IMR-90 (cell line): ENCODE measurements around the gene DPYSL3. TPM values are rescaled to one million over a fixed set of nuclear protein-coding genes. Genes with fewer than 3 reads are reported as not detected.
"Not testable (repeated sequence)": the region's sequence is repeated elsewhere in the genome, so short reads cannot be mapped to it uniquely, and the experiment has no call there.

Experiments used
- ATAC-seq: fragments of 200-7000 bp; cut with Tn5 transposase; 2 replicates; pipeline ENCODE4 v1.9.1; 2020; ENCODE audit warnings: low read depth, mild to moderate bottlenecking, moderate library complexity
- BruUV-seq: library from RNA; stranded (reverse); fragments of 400-500 nt; replicated peaks from 2 replicates; lab custom pipeline; 2021; lab: Mats Ljungman, UMichigan
- CTCF ChIA-PET: fragments of 300-600 bp; formaldehyde crosslinking; extraction: SDS; loops from one replicate; lab custom pipeline; 2021; ENCODE audit warnings: antibody characterized with exemption; lab: Yijun Ruan, JAX
- POLR2A ChIA-PET: fragments of 300-600 bp; sonication (Branson Sonifier 250); formaldehyde crosslinking; loops from one replicate; lab custom pipeline; 2022; ENCODE audit warnings: antibody characterized with exemption; ENCODE audit not compliant: unreplicated experiment; lab: Charles Lee
- DNase-seq: peaks from one replicate; pipeline ENCODE4 v3.0.0; 2013
- H2AFZ ChIP-seq: replicated peaks from 2 replicates; pipeline ENCODE3; 2013; ENCODE audit warnings: low read length, mild to moderate bottlenecking; ENCODE audit not compliant: poor library complexity
- H2AK5ac ChIP-seq: 2 replicates; pipeline ENCODE4 v1.6.1; 2013; ENCODE audit warnings: low read depth, low read length, inconsistent platforms
- H2AK9ac ChIP-seq: replicated peaks from 2 replicates; pipeline ENCODE3; 2013; ENCODE audit warnings: mild to moderate bottlenecking, low read depth, low read length, moderate library complexity; ENCODE audit not compliant: poor library complexity
- H2BK120ac ChIP-seq: 2 replicates; pipeline ENCODE4 v1.6.1; 2013; ENCODE audit warnings: low read depth, low read length, inconsistent platforms
- H2BK15ac ChIP-seq: 3 replicates; pipeline ENCODE4 v1.6.1; 2013; ENCODE audit warnings: low read depth, low read length, inconsistent platforms
- H2BK20ac ChIP-seq: 2 replicates; pipeline ENCODE4 v1.6.1; 2013; ENCODE audit warnings: low read depth, mild to moderate bottlenecking, inconsistent platforms, low read length, moderate library complexity
- H2BK5ac ChIP-seq: 2 replicates; pipeline ENCODE4 v1.6.1; 2013; ENCODE audit warnings: mild to moderate bottlenecking, low read depth, low read length, inconsistent platforms; ENCODE audit not compliant: poor library complexity, severe bottlenecking
- H3K14ac ChIP-seq: replicated peaks from 2 replicates; pipeline ENCODE4 v1.6.1; 2013; ENCODE audit warnings: low read depth, low read length, inconsistent platforms
- H3K18ac ChIP-seq: 2 replicates; pipeline ENCODE4 v1.6.1; 2013; ENCODE audit warnings: low read depth, low read length, control low read depth
- H3K23ac ChIP-seq: 2 replicates; pipeline ENCODE4 v1.6.1; 2013; ENCODE audit warnings: low read depth, low read length, inconsistent platforms
- H3K27ac ChIP-seq: 2 replicates; pipeline ENCODE4 v1.5.1; 2013; ENCODE audit warnings: mild to moderate bottlenecking, control low read depth, low read length; ENCODE audit not compliant: insufficient read depth
- H3K27me3 ChIP-seq: 2 replicates; pipeline ENCODE4 v1.6.1; 2013; ENCODE audit warnings: low read length; ENCODE audit not compliant: control insufficient read depth, insufficient read depth
- H3K36me3 ChIP-seq: 2 replicates; pipeline ENCODE4 v1.6.1; 2013; ENCODE audit warnings: low read length, mixed read lengths; ENCODE audit not compliant: control insufficient read depth, insufficient read depth
- H3K4ac ChIP-seq: 2 replicates; pipeline ENCODE4 v1.6.1; 2013; ENCODE audit warnings: low read depth, low read length, inconsistent platforms
- H3K4me1 ChIP-seq: 2 replicates; pipeline ENCODE4 v1.6.1; 2013; ENCODE audit warnings: low read length, mixed read lengths; ENCODE audit not compliant: control insufficient read depth, insufficient read depth
- H3K4me2 ChIP-seq: 2 replicates; pipeline ENCODE4 v1.6.1; 2013; ENCODE audit warnings: low read depth, mild to moderate bottlenecking, control low read depth, low read length, moderate library complexity
- H3K4me3 ChIP-seq: 2 replicates; pipeline ENCODE4 v1.5.1; 2013; ENCODE audit warnings: low read depth, mild to moderate bottlenecking, control low read depth, low read length, moderate library complexity; ENCODE audit not compliant: insufficient read depth
- H3K56ac ChIP-seq: 2 replicates; pipeline ENCODE4 v1.6.1; 2013; ENCODE audit warnings: low read length, inconsistent platforms; ENCODE audit not compliant: insufficient read depth; ENCODE audit errors: extremely low read depth
- H3K79me1 ChIP-seq, 2 experiments: 2 replicates each; pipeline ENCODE4 v1.6.1; 2013; ENCODE audit warnings: low read length in 2 of 2, inconsistent platforms in 1 of 2, low read depth in 1 of 2
- H3K9ac ChIP-seq: 2 replicates; pipeline ENCODE4 v1.6.1; 2013; ENCODE audit warnings: low read depth, low read length, control low read depth
- H3K9me1 ChIP-seq: 2 replicates; pipeline ENCODE4 v1.6.1; 2013; ENCODE audit warnings: low read length, inconsistent platforms; ENCODE audit not compliant: insufficient read depth
- H3K9me3 ChIP-seq: 2 replicates; pipeline ENCODE4 v1.6.1; 2013; ENCODE audit warnings: low read length; ENCODE audit not compliant: control insufficient read depth, insufficient read depth
- H4K20me1 ChIP-seq: 2 replicates; pipeline ENCODE4 v1.6.1; 2013; ENCODE audit warnings: low read length, inconsistent platforms; ENCODE audit not compliant: insufficient read depth
- H4K5ac ChIP-seq: 2 replicates; pipeline ENCODE4 v1.6.1; 2013; ENCODE audit warnings: mild to moderate bottlenecking, low read depth, low read length, control low read depth
- H4K8ac ChIP-seq, 2 experiments: 2 replicates each; pipeline ENCODE4 v1.6.1; 2013; ENCODE audit warnings: low read depth in 2 of 2, low read length in 2 of 2, control low read depth in 1 of 2, inconsistent platforms in 1 of 2
- H4K91ac ChIP-seq: 2 replicates; pipeline ENCODE4 v1.6.1; 2013; ENCODE audit warnings: low read depth, low read length, inconsistent platforms; ENCODE audit not compliant: insufficient read depth
- CEBPB ChIP-seq: IDR thresholded peaks from 2 replicates; pipeline ENCODE4 v1.6.1; 2012; ENCODE audit warnings: low read depth, low read length, improper control_type of control experiment
- WGBS, 2 experiments: methylation state at CpG; one replicate each; pipeline versions ENCODE4 v1.1.5 to v1.1.7; 2013; ENCODE audit warnings: missing lambda C conversion rate in 2 of 2; ENCODE audit not compliant: insufficient read length in 1 of 2; ENCODE audit errors: extremely low coverage in 2 of 2; 5-methylcytosine and 5-hydroxymethylcytosine counted together
- dilution Hi-C: fragments of 300-500 bp; cut with HindIII; formaldehyde crosslinking; loops from one replicate; pipeline ENCODE4 v1.14.3; 2018; ENCODE audit warnings: low sequenced_read_pairs; ENCODE audit not compliant: unreplicated experiment
- in situ Hi-C: fragments of 300-500 bp; cut with MboI; formaldehyde crosslinking; loops from 3 replicates; pipeline ENCODE4 v1.14.3; 2019; ENCODE audit warnings: low sequenced_read_pairs, inconsistent platforms, mixed read lengths
- intact Hi-C: fragments of 100-400 bp; cut with micrococcal nuclease; formaldehyde crosslinking; loops from 2 replicates; pipeline ENCODE4 v1.10.0; 2022
- polyA plus RNA-seq, 3 experiments: library from polyadenylated mRNA; depleted of rRNA; stranded (reverse); fragments of >200 nt; gene quantifications; 2 replicates each; pipeline ENCODE4 v1.2.3, GENCODE V29; 2012; ENCODE audit warnings: low replicate concordance in 1 of 3
- total RNA-seq: library from RNA; depleted of rRNA; stranded (reverse); fragments of >200 nt; gene quantifications from 2 replicates; pipeline ENCODE4 v1.2.3, GENCODE V29; 2012

DPYSL3 gene
- total and polyA plus RNA-seq, 2 of the 4 experiments (the other 2 are of a cell fraction), result 50.2 to 60.9 TPM

GRCh38 chr5:147553817-147554216, 43.9 kb upstream of the DPYSL3 start:
- Histone ChIP-seq H4K8ac (peak overlapping the region; percentile 4 to 64; a peak in 2 of 4 replicates), H3K9ac (0 out of 2 replicates have a peak overlapping the region, but pooled peaks have one; percentile 19), H3K4ac (peak overlapping the region; percentile 52), H2BK20ac (0 out of 2 replicates have a peak overlapping the region, but pooled peaks have one; percentile 41), H3K4me3 (peak overlapping the region; percentile 13; the same call in 1 of the 2 replicates), H2BK5ac (peak overlapping the region; percentile 62), H2BK15ac (0 out of 3 replicates have a peak overlapping the region, but pooled peaks have one; percentile 70), H2BK120ac (peak overlapping the region; percentile 57; the same call in 1 of the 2 replicates), H3K27ac (peak overlapping the region; percentile 39; the same call in 1 of the 2 replicates), H3K18ac (peak overlapping the region; percentile 59; the same call in 1 of the 2 replicates), H3K4me2 (peak overlapping the region; percentile 75)
- intact Hi-C loops, result loop anchor here (1.0 kb wide), 1 partner anchor 45 kb away; no protein-coding TSS in a partner anchor
- H3K14ac ChIP-seq, dilution Hi-C loops, H4K5ac ChIP-seq, H4K91ac ChIP-seq, H3K23ac ChIP-seq, H2AK5ac ChIP-seq, H3K36me3 ChIP-seq, in situ Hi-C loops, H3K27me3 ChIP-seq, H3K56ac ChIP-seq, H2AFZ ChIP-seq, H4K20me1 ChIP-seq, H3K9me1 ChIP-seq, H3K79me1 ChIP-seq, H3K4me1 ChIP-seq, DNase-seq, H3K9me3 ChIP-seq, BruUV-seq, POLR2A ChIA-PET, H2AK9ac ChIP-seq: not testable (repeated sequence)
- peak; percentile 39; the same call in 1 of the 2 replicates for TF ChIP-seq CEBPB
- WGBS, 2 experiments, result no CpG with 5 or more reads among the region's 5 CpGs
- peak; percentile 16 for ATAC-seq
- CTCF ChIA-PET, result interaction anchor here (1.1 to 1.6 kb wide), 3 partner anchors 22 to 163 kb away, joined by 4 to 6 read pairs (median 5); no protein-coding TSS in a partner anchor
